NCI-H2107 (cell line): ENCODE results near the gene PRCP.

Source experiments
- DNase-seq: peaks from one replicate; lab custom pipeline; 2025; lab: John Stamatoyannopoulos, UW

PRCP gene

GRCh38 chr11:82828472-82828871 is 71.8 kb downstream of the PRCP start:
- DNase-seq: no peak

- no peak for DNase-seq
Measured at GRCh38 chr11:82826526-82826925, 73.7 kb downstream of the PRCP start.

GRCh38 chr11:82823647-82824619 is 76.3 kb downstream of the PRCP start:
- DNase-seq: no peak

GRCh38 chr11:82818409-82819043 is 81.7 kb downstream of the PRCP start:
- DNase-seq: no peak

DNA sequence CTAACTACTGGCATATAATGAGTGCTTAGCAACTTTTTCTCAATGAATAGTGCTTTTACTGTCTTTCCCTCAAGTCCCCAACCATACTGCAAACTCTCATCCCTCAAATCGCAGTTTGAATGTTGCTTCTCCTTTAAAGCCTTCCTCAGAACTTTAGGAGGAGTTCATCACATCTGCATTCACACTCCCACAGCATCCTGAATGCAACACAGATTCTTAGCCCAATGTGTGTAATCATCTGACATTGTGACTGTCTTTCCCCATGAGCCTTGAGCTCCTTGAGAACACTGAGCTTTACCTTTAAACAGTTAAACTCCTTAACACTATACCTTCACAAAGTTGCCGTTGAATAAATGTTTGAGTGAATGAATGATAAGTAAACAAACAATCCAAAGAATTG is 84.8 kb downstream of the PRCP start:
- no peak for DNase-seq

- no peak for DNase-seq
Measured at GRCh38 chr11:82814379-82814778, 85.9 kb downstream of the PRCP start.

DNA sequence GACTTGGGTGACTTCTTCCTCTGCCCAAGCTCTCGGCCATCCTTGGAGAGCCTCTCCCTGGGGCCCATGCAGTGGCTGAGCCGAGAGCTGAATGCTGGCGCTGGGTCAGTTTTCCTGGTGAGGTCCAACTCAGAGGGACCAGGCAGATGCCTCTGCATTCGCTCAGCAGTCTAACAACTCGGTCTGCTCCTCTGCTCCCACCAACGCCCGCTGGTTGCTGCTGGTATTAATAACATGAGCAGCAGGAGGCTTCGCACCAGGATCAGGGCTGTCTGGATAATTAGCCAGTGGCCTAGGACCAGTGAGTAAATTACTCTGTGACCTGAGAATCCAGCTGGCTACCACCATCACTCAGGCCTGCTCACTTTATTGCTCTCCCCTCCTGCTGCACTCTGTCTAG is 88.9 kb downstream of the PRCP start:
- no peak for DNase-seq

DNA sequence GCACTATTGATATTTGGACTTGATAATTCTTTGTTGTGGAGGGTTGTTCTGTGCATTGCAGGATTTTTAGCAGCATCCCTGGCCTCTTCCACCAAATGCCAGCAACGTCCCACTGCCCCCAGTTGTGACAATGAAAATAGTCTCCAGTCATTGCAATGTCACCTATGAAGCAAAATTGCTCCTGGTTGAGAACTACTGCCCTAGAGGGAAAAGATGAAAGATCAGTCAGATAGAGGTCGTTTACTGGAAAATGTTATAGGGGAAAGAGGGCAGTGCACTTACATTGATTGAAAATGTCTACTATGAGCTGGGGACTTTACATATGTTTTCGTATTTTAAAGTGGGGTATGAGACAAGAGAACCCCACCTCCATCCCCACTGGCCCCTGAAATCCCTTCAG is 89.5 kb downstream of the PRCP start:
- DNase-seq: no peak

- no peak for DNase-seq
Measured at GRCh38 chr11:82810326-82810725, 89.9 kb downstream of the PRCP start.

DNA sequence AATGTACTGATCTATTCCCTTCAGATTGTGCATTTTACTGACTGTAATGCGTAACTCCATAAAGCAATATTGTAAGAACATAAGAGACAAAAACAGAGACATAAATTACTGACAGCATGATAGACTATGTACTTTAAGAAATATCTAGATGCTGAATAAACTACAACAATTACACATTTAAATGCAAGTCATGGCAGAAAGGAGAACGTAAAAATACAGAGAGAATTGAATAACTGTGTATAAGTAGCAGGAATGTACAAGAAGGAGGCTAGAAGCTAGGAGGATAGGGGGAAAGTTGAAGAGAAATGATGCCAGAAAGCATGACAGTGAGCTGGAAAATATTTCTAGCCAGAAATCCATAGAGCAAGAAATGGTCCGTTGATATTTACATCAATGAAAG is 92.6 kb downstream of the PRCP start:
- DNase-seq: no peak

DNA sequence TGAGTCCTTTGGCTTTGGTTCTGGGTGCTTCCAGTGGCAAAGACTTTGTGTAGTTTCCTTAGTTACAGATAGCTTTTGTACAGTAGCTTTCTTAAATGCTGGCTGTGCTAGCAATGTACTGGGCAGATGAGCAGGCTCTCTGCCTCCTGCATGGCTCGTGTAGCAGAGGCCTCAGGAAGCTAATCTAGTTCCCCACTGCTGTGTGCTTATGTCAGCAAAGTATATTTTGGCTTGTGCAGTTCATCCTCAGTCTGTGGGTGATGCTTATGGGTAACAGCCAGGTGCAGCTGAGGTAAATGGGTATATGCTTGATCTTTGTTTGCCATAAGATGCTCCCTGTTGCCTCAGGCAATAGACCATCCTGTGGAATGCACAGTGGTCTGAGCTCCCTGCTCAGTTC is 97.5 kb downstream of the PRCP start:
- DNase-seq: no peak

- no peak for DNase-seq
Measured at GRCh38 chr11:82796998-82797961, 103.0 kb downstream of the PRCP start.

DNA sequence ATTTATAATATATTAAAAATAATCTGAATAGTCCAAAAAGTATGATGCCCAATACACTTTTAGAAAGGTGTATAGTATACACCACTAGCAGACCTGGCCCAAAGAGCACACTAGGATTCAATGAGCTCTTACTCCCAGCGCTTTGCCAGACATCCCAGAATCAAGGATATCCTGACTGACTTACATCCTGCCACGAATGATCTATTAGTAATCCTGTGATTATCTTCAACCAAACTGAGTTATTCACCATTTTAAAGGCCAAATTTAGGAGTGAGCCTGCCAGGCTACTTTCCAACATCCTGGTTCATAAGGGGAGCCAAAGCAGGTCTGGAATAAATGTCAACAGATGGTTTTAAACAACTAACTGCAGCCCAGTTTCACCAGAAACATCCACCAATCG is 105.7 kb downstream of the PRCP start:
- no peak for DNase-seq

GRCh38 chr11:82792822-82793569 is 107.2 kb downstream of the PRCP start:
- no peak for DNase-seq

DNA sequence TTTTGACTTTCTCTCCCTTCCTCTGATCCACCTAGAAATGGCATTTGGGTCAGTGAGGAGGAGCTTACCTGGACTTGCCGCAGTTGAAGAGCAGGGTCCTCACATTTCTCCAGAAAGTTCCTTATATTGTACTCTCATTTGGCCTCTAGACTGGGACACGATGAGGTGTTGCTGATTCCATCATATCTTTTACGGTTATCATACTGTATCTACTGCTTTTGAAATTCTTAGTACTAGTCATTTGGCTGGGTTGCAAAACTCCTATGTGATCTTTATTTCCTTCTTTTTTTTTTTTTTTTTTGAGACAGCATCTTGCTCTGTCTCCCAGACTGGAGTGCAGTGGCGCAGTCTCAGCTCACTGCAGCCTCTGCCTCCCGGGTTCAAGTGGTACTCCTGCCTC is 107.9 kb downstream of the PRCP start:
- no peak for DNase-seq

GRCh38 chr11:82791779-82792178 is 108.5 kb downstream of the PRCP start:
- DNase-seq: no peak

- DNase-seq: no peak
Measured at GRCh38 chr11:82790723-82791484, 109.3 kb downstream of the PRCP start.

GRCh38 chr11:82787981-82788380 is 112.2 kb downstream of the PRCP start:
- DNase-seq: no peak

- no peak for DNase-seq
Measured at GRCh38 chr11:82786836-82787235, 113.4 kb downstream of the PRCP start.

DNA sequence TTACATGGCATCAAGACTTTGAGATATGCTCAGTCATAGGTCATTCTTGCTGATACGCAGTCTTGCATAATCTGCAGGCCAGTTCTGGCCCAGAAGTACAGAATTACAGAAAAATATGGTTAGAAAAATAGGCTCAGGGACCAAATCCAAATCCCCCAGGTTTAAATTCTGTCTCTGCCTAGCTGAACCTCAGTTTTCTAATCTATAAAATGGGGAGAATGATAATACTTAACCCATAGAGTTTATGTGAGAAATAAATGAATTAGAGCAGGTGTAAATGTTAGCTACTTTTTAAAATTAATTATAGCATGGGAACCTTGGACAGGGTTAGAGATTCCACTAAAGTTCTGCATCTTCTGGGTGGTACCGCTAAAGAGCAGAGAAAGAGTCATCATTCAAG is 114.2 kb downstream of the PRCP start:
- no peak for DNase-seq
